Loucy (cell line): Measurements from ENCODE around the gene ACSM5.

Experiments used
- H2AFZ ChIP-seq: fragments of 200-600 bp; sonication (generic); 2 replicates; pipeline ENCODE4 v1.6.0; 2016; ENCODE audit warnings: antibody characterized with exemption, mild to moderate bottlenecking, low read length, moderate library complexity
- H3F3A ChIP-seq: fragments of 200-600 bp; 2 replicates; pipeline ENCODE4 v1.6.0; 2016; ENCODE audit warnings: antibody characterized with exemption, low read depth, mild to moderate bottlenecking
- H3K27me3 ChIP-seq: fragments of 200-600 bp; sonication (generic); 2 replicates; pipeline ENCODE4 v1.6.1; 2014; ENCODE audit warnings: low read length, mild to moderate bottlenecking; ENCODE audit not compliant: insufficient read depth, poor library complexity, severe bottlenecking
- H3K36me3 ChIP-seq: fragments of 200-600 bp; sonication (generic); 2 replicates; pipeline ENCODE4 v1.6.1; 2016; ENCODE audit warnings: low read length; ENCODE audit not compliant: insufficient read depth
- H3K4me1 ChIP-seq: fragments of 200-600 bp; sonication (generic); 2 replicates; pipeline ENCODE4 v1.5.1; 2014; ENCODE audit warnings: low read length, mild to moderate bottlenecking; ENCODE audit not compliant: insufficient read depth, poor library complexity, severe bottlenecking
- H3K4me2 ChIP-seq: fragments of 200-600 bp; sonication (generic); 2 replicates; pipeline ENCODE4 v1.6.0; 2014; ENCODE audit warnings: antibody characterized with exemption, low read length, low read depth, mild to moderate bottlenecking; ENCODE audit not compliant: poor library complexity, severe bottlenecking
- H3K4me3 ChIP-seq: fragments of 200-600 bp; sonication (generic); 2 replicates; pipeline ENCODE4 v1.5.1; 2014; ENCODE audit warnings: low read length, mild to moderate bottlenecking, mixed read lengths; ENCODE audit not compliant: poor library complexity, severe bottlenecking
- H3K79me2 ChIP-seq: fragments of 200-600 bp; sonication (generic); 2 replicates; pipeline ENCODE4 v1.6.1; 2014; ENCODE audit warnings: low read length; ENCODE audit not compliant: insufficient read depth
- H3K9ac ChIP-seq: fragments of 200-600 bp; sonication (generic); 2 replicates; pipeline ENCODE4 v1.6.0; 2014; ENCODE audit warnings: mild to moderate bottlenecking, low read depth, low read length, moderate library complexity; ENCODE audit not compliant: poor library complexity, severe bottlenecking
- H3K9me2 ChIP-seq: fragments of 200-600 bp; sonication (generic); replicated peaks from 2 replicates; pipeline ENCODE4 v1.6.1; 2016; ENCODE audit warnings: low read depth, low read length, mixed read lengths
- H3K9me3 ChIP-seq: fragments of 200-600 bp; sonication (generic); 2 replicates; pipeline ENCODE4 v1.6.1; 2014; ENCODE audit warnings: mild to moderate bottlenecking, antibody characterized with exemption, low read length, low read depth; ENCODE audit not compliant: insufficient read depth
- H4K20me1 ChIP-seq: fragments of 200-600 bp; sonication (generic); 2 replicates; pipeline ENCODE4 v1.6.0; 2014; ENCODE audit warnings: antibody characterized with exemption, low read length, mild to moderate bottlenecking; ENCODE audit not compliant: insufficient read depth, poor library complexity, severe bottlenecking
- CTCF ChIP-seq: fragments of 200-600 bp; sonication (generic); conservative IDR thresholded peaks from 2 replicates; pipeline ENCODE4 v1.5.1; 2014; ENCODE audit warnings: mild to moderate bottlenecking, antibody characterized with exemption, low read length
- EZH2phosphoT487 ChIP-seq: fragments of 200-600 bp; IDR thresholded peaks from 2 replicates; pipeline ENCODE4 v1.6.1; 2018; ENCODE audit warnings: antibody characterized with exemption, mild to moderate bottlenecking, moderate library complexity, borderline replicate concordance

The ACSM5 gene

DNA sequence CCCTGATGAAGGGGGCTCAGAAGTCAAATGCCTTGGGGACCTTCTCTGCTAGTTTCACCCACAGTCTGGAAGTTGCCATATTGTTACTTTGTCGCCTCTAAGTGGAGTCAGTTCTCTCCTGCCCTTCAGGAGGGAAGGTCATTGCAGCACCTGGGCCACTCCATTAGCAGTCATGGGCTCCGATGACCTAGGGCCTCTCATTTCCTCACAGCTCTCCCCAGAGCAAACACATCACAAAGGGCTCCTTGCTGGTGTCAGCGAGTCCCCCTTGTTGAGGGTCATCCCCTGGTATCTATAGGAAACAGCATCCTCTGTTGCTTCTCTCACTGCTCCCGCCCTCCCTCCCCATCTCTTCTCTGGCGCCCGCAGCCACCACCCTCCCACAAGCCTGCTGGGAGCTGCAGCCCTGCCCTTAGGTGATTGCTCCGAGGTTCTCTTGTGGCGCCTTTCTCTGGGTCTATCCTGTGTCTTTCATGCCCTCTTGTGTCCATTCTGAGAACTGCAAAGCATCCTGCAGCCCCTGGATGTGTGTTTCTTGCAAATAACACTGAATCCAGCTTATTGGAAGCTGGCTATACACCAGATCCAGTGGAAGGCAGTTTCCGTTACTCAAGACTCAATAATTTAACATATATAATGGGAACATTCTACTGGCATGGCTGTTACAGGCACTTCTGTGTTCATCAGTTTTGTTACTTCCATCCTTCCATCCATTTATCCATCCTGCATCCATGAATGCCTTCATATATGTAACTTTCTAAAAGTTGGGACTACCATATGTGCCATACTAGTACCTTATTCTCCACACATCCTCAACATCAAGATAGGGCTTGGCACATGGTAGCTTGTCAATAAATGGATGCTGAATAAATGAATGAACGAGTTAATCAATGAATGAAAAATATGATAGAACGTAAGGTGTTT is 26.0 kb upstream of the ACSM5 start:
- Histone ChIP-seq H3K4me2 (no peak overlapping the region), H3K9ac (no peak overlapping the region), H3K4me1 (no peaks in the 10 kb centered on the region), H4K20me1 (no peaks in the 10 kb centered on the region), H3K36me3 (no peaks in the 10 kb centered on the region), H3K27me3 (no peaks in the 10 kb centered on the region), H3K4me3 (no peak overlapping the region), H3F3A (no peaks in the 10 kb centered on the region), H3K9me3 (no peaks in the 10 kb centered on the region), H2AFZ (peak overlapping the region; percentile 73; the same call in 1 of the 2 replicates), H3K79me2 (no peaks in the 10 kb centered on the region), H3K9me2 (no peaks in the 10 kb centered on the region)
- TF ChIP-seq CTCF (peak; percentile 81), EZH2phosphoT487 (no peak)

DNA sequence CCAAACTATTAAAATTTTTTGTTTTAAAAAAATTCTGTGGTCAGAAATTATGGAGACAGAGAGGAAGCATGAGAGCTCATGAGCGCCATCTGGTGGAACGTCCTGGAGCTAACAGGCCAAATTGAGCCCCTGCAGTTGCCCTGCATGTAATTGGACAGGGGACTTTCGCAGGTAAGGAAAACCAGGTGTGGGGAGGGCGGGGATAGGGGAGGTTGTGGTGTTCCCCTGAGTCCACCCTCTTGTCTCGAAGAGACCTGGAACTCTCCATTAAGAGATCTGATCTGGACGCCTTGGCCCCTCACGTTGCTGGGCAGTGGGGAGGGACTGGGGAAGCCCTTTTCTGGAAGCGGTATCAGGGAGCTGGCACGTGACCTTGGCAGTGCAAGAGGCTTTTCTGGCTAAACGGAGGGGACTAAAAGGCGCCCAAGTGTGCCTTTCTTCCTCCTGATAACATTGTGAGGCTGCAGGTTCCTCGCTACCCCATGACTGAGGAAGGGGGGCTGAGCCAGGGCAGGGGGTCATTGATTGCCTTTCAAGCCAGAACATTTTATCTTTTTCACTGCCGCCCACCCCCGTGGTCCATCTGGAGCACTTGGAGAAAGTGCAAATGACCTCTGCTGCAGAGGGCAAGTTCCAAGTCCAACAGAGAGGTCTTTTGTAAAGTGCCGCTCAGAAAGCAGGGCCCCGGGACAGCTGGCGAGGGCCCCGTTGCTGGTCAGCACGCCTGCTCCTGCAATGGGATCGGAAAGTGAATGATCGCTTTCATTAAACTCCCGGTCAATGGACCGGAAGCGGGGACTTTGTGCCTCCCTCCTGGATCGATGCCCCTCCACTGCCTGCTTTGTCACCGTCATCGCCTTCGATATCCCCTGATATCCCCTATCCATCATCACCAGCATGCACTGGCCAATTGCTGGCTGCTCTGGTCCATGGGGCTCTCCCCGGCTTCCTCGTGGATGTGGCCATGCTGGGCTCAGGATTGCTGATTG is 23.2 kb upstream of the ACSM5 start:
- Histone ChIP-seq H4K20me1 (no peaks in the 10 kb centered on the region), H3K9me2 (no peaks in the 10 kb centered on the region), H3K79me2 (no peaks in the 10 kb centered on the region), H3K4me3 (no peak overlapping the region), H3K9me3 (no peaks in the 10 kb centered on the region), H3K36me3 (no peaks in the 10 kb centered on the region), H3K27me3 (no peaks in the 10 kb centered on the region), H2AFZ (no peak overlapping the region), H3F3A (no peaks in the 10 kb centered on the region), H3K4me2 (no peak overlapping the region), H3K4me1 (no peaks in the 10 kb centered on the region), H3K9ac (no peak overlapping the region)
- TF ChIP-seq CTCF = peak; percentile 81
- TF ChIP-seq EZH2phosphoT487 = no peak

DNA sequence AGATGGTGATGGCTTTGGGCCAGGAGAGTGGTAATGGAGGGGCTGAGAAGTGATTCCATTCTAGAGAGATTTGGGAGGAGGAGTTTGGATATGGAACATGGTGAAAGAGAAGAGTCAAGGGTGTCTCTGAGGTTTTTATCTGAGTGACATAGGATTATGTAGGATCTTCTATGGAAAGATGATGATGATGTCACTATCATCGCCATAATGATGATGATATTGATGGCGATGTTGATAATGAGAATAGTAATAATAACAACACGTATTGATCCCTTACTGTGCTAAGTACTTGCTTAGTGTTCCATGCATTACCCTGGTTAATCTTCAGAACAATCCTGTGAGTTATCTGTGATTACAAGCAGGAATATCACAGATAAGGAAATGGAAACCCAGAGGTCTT is 21.4 kb upstream of the ACSM5 start:
- H3K9ac ChIP-seq = no peak overlapping the region
- H3K4me3 ChIP-seq = no peak overlapping the region
- no peak overlapping the region for H2AFZ ChIP-seq
- no peaks in the 10 kb centered on the region for H3F3A ChIP-seq
- no peak for TF ChIP-seq CTCF
- no peak for TF ChIP-seq EZH2phosphoT487
- no peak overlapping the region for H3K4me2 ChIP-seq
- H3K9me3 ChIP-seq = no peaks in the 10 kb centered on the region
- no peaks in the 10 kb centered on the region for H3K79me2 ChIP-seq
- no peaks in the 10 kb centered on the region for H3K27me3 ChIP-seq
- H3K4me1 ChIP-seq = no peaks in the 10 kb centered on the region
- H3K9me2 ChIP-seq = no peaks in the 10 kb centered on the region
- no peaks in the 10 kb centered on the region for H3K36me3 ChIP-seq
- H4K20me1 ChIP-seq = no peaks in the 10 kb centered on the region
